HCT116 (cell line): ENCODE measurements around the gene PRKAA2. TPM values are rescaled to one million over a fixed set of nuclear protein-coding genes. Genes with fewer than 3 reads are reported as not detected.

ENCODE experiments used
- ATAC-seq: fragments of 200-7000 bp; cut with Tn5 transposase; 2 replicates; pipeline ENCODE4 v1.9.1; 2020; ENCODE audit warnings: mild to moderate bottlenecking, moderate library complexity
- BruUV-seq: library from RNA; stranded (reverse); fragments of 400-500 nt; replicated peaks from 2 replicates; lab custom pipeline; 2021; lab: Mats Ljungman, UMichigan
- CTCF ChIA-PET: fragments of 300-600 bp; sonication (Branson Sonifier 250); formaldehyde crosslinking; loops from one replicate; lab custom pipeline; 2021; ENCODE audit warnings: antibody characterized with exemption; lab: Charles Lee
- POLR2A ChIA-PET: fragments of 300-600, 350-600 bp; sonication (Branson Sonifier 250); formaldehyde crosslinking; loops from one replicate; lab custom pipeline; 2021; ENCODE audit warnings: antibody characterized with exemption; lab: Charles Lee
- RAD21 ChIA-PET, 2 experiments: fragments of 300-600 bp; sonication (Branson Sonifier 250); formaldehyde crosslinking; loops; one replicate each; lab custom pipeline; 2023; ENCODE audit warnings: low total read pairs in 2 of 2; ENCODE audit not compliant: uncharacterized antibody in 2 of 2, unreplicated experiment in 2 of 2, low non-redundant PET in 1 of 2; lab: Charles Lee
- DNase-seq: peaks from one replicate; pipeline ENCODE4 v3.0.0-alpha.2; 2010; ENCODE audit warnings: low read depth, low spot score
- H2AFZ ChIP-seq: fragments of 200-600 bp; shearing (Covaris generic), sonication (generic); 2 replicates; pipeline ENCODE4 v1.6.1; 2017; ENCODE audit warnings: low read depth, mixed run types, mixed read lengths, antibody characterized with exemption, low read length; ENCODE audit not compliant: poor library complexity, severe bottlenecking
- H3K27ac ChIP-seq: 2 replicates; pipeline ENCODE4 v1.5.1; 2012; ENCODE audit warnings: low read depth, low read length
- H3K27me3 ChIP-seq: fragments of 200-600 bp; sonication (generic); 2 replicates; pipeline ENCODE4 v1.6.1; 2016; ENCODE audit warnings: mixed run types, low read length, mixed read lengths; ENCODE audit not compliant: insufficient read depth
- H3K36me3 ChIP-seq, 2 experiments: fragments of 200-500 bp in 1 of 2; fragments of 200-600 bp in 1 of 2; sonication (Bioruptor generic) in 1 of 2; sonication (generic) in 1 of 2; 2 replicates each; pipeline versions ENCODE4 v1.5.1 to v1.6.1; 2014 to 2016; ENCODE audit warnings: low read length in 2 of 2, inconsistent platforms in 1 of 2, mixed read lengths in 1 of 2, mixed run types in 1 of 2; ENCODE audit not compliant: insufficient read depth in 2 of 2, control insufficient read depth in 1 of 2
- H3K4me1 ChIP-seq, 2 experiments: fragments of 200-600 bp in 1 of 2; sonication (generic) in 1 of 2; 2 replicates each; pipeline versions ENCODE4 v1.5.1 to v1.6.1; 2012 to 2017; ENCODE audit warnings: low read length in 2 of 2, inconsistent platforms in 1 of 2, mild to moderate bottlenecking in 1 of 2, mixed read lengths in 1 of 2, mixed run types in 1 of 2, moderate library complexity in 1 of 2; ENCODE audit not compliant: insufficient read depth in 2 of 2, control insufficient read depth in 1 of 2
- H3K4me2 ChIP-seq: fragments of 200-600 bp; sonication (generic); 2 replicates; pipeline ENCODE4 v1.6.1; 2017; ENCODE audit warnings: mixed run types, low read length, mixed read lengths
- H3K4me3 ChIP-seq, 2 experiments: fragments of 200-600 bp in 1 of 2; sonication (generic) in 1 of 2; replicated peaks in 1 of 2; 2 replicates each; pipeline ENCODE4 v1.5.1; 2011 to 2016; ENCODE audit warnings: low read length in 2 of 2, control low read depth in 1 of 2, low read depth in 1 of 2, mild to moderate bottlenecking in 1 of 2, mixed read lengths in 1 of 2, mixed run types in 1 of 2
- H3K79me2 ChIP-seq: fragments of 200-600 bp; sonication (generic); 2 replicates; pipeline ENCODE4 v1.6.1; 2017; ENCODE audit warnings: mild to moderate bottlenecking, mixed run types, low read length, moderate library complexity, mixed read lengths; ENCODE audit not compliant: insufficient read depth
- H3K9ac ChIP-seq: fragments of 200-600 bp; sonication (generic); 2 replicates; pipeline ENCODE4 v1.6.1; 2016; ENCODE audit warnings: low read length, mixed read lengths
- H3K9me2 ChIP-seq: fragments of 200-600 bp; sonication (generic), shearing (Covaris generic); 2 replicates; pipeline ENCODE4 v1.6.1; 2017; ENCODE audit warnings: mixed run types, mild to moderate bottlenecking, moderate library complexity; ENCODE audit not compliant: insufficient read depth
- H3K9me3 ChIP-seq, 2 experiments: fragments of 200-500 bp in 1 of 2; fragments of 200-600 bp in 1 of 2; sonication (Bioruptor generic) in 1 of 2; sonication (generic) in 1 of 2; 2 replicates each; pipeline ENCODE4 v1.6.1; 2014 to 2017; ENCODE audit warnings: low read length in 2 of 2, mixed read lengths in 2 of 2, inconsistent platforms in 1 of 2, low read depth in 1 of 2, mild to moderate bottlenecking in 1 of 2, mixed run types in 1 of 2, moderate library complexity in 1 of 2; ENCODE audit not compliant: control insufficient read depth in 1 of 2, insufficient read depth in 1 of 2
- H4K20me1 ChIP-seq: fragments of 200-600 bp; sonication (generic), shearing (Covaris generic); 2 replicates; pipeline ENCODE4 v1.6.1; 2017; ENCODE audit warnings: mixed run types, mild to moderate bottlenecking, moderate library complexity; ENCODE audit not compliant: insufficient read depth
- CBX3 ChIP-seq: IDR thresholded peaks from 2 replicates; pipeline ENCODE4 v1.6.1; 2012; ENCODE audit warnings: low read depth
- ELF1 ChIP-seq: IDR thresholded peaks from 2 replicates; pipeline ENCODE4 v1.6.1; 2012; ENCODE audit warnings: low read depth, borderline replicate concordance
- EZH2 ChIP-seq: fragments of 200-600 bp; sonication (generic); IDR thresholded peaks from 2 replicates; pipeline ENCODE4 v1.6.1; 2017; ENCODE audit warnings: antibody characterized with exemption, mixed run types
- JUND ChIP-seq: IDR thresholded peaks from 2 replicates; pipeline ENCODE4 v1.6.1; 2012
- POLR2A ChIP-seq: IDR thresholded peaks from 2 replicates; pipeline ENCODE4 v1.7.0; 2011; ENCODE audit warnings: borderline replicate concordance; ENCODE audit not compliant: insufficient read depth, insufficient read length; ENCODE audit errors: extremely low read depth
- POLR2AphosphoS5 ChIP-seq: IDR thresholded peaks from 2 replicates; pipeline ENCODE4 v1.6.1; 2011; ENCODE audit warnings: mild to moderate bottlenecking, low read depth, low read length, moderate library complexity
- RAD21 ChIP-seq: IDR thresholded peaks from 2 replicates; pipeline ENCODE4 v1.6.1; 2012; ENCODE audit warnings: low read depth, mild to moderate bottlenecking
- REST ChIP-seq: IDR thresholded peaks from 2 replicates; pipeline ENCODE4 v1.6.1; 2012; ENCODE audit warnings: low read depth
- SIN3A ChIP-seq: IDR thresholded peaks from 2 replicates; pipeline ENCODE4 v1.6.1; 2012; ENCODE audit warnings: low read depth
- SP1 ChIP-seq: IDR thresholded peaks from 2 replicates; pipeline ENCODE4 v1.6.1; 2012; ENCODE audit warnings: low read depth
- ZFX ChIP-seq: fragments of 450-650 bp; IDR thresholded peaks from 2 replicates; pipeline ENCODE4 v1.6.1; 2017
- ZNF274 ChIP-seq: fragments of 200-500 bp; sonication (Bioruptor generic); IDR thresholded peaks from 2 replicates; pipeline ENCODE4 v1.6.1; 2014; ENCODE audit warnings: mild to moderate bottlenecking, low read depth, low read length, inconsistent platforms
- intact Hi-C: fragments of 100-400 bp; cut with micrococcal nuclease; formaldehyde crosslinking; loops from 2 replicates; pipeline ENCODE4 v1.10.0; 2022
- total RNA-seq: library from RNA; stranded (reverse); gene quantifications from one replicate; pipeline ENCODE4 v1.2.1, GENCODE V29; 2021; ENCODE audit not compliant: unreplicated experiment
- TF ChIP-seq, protein P1 (sequence below): IDR thresholded peaks from 2 replicates; pipeline ENCODE4 v1.6.1; 2012

PRKAA2 gene
- total RNA-seq, 1 experiment from 2014 or later = 1.6 TPM

- no peak overlapping the region for H3K9ac ChIP-seq
- TF ChIP-seq ZNF274 (no peak), ZFX (no peak), CBX3 (no peak), REST (no peak), POLR2A (no peak), SP1 (no peak)
- H4K20me1 ChIP-seq = no peaks in the 10 kb centered on the region
- H3K9me3 ChIP-seq = no peaks in the 10 kb centered on the region
- no TSS peak for BruUV-seq
- H3K27me3 ChIP-seq = peaks cover 18% of the 10 kb centered on the region; the same call in 1 of the 2 replicates
- POLR2A ChIA-PET = no interaction called here
- intact Hi-C loops = loop anchor here (10.0 kb wide), 1 partner anchor 299 kb away; no protein-coding TSS in a partner anchor
- no peaks in the 10 kb centered on the region for H3K36me3 ChIP-seq
- DNase-seq (no peak), ATAC-seq (no peak)
- H3K27ac ChIP-seq = no peak overlapping the region
- H3K79me2 ChIP-seq = no peaks in the 10 kb centered on the region
- no peak overlapping the region for H3K4me3 ChIP-seq
- no peaks in the 10 kb centered on the region for H3K9me2 ChIP-seq
- no peak overlapping the region for H2AFZ ChIP-seq
- CTCF ChIA-PET = no interaction called here
- no peak overlapping the region for H3K4me2 ChIP-seq
- no peaks in the 10 kb centered on the region for H3K4me1 ChIP-seq
- RAD21 ChIA-PET = no interaction called here
These were observed 58.6 kb downstream of the PRKAA2 start for GRCh38 chr1:56703747-56704146.

DNA sequence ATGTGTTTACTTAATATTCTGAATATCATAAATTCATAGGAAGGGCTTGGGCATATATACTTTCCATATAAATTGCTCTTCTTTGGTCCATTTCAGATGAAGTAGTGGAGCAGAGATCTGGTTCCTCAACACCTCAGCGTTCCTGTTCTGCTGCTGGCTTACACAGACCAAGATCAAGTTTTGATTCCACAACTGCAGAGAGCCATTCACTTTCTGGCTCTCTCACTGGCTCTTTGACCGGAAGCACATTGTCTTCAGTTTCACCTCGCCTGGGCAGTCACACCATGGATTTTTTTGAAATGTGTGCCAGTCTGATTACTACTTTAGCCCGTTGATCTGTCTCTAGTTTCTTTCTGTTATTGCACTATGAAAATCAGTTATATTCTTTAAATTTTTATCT lies 62.3 kb downstream of the PRKAA2 start:
- no TSS peak for BruUV-seq
- H3K4me3 ChIP-seq = no peak overlapping the region
- no peak overlapping the region for H3K27ac ChIP-seq
- no peak overlapping the region for H3K4me2 ChIP-seq
- TF ChIP-seq SIN3A = no peak
- no peak for TF ChIP-seq JUND
- no peak for TF ChIP-seq POLR2A
- TF ChIP-seq RAD21 = no peak
- no peak for TF ChIP-seq ELF1
- TF ChIP-seq POLR2AphosphoS5 = no peak
- TF ChIP-seq, protein P1, sequence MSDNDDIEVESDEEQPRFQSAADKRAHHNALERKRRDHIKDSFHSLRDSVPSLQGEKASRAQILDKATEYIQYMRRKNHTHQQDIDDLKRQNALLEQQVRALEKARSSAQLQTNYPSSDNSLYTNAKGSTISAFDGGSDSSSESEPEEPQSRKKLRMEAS = no peak
- TF ChIP-seq REST = no peak
- TF ChIP-seq EZH2 = no peak
- TF ChIP-seq, all 23 proteins: peak for 0
- Histone ChIP-seq H2AFZ (no peak overlapping the region), H3K27me3 (peaks cover 28% of the 10 kb centered on the region), H3K4me1 (peaks cover 0 to 5% of the 10 kb centered on the region in 2 experiments; a peak in 2 of 4 replicates), H3K9me3 (no peaks in the 10 kb centered on the region), H4K20me1 (no peaks in the 10 kb centered on the region), H3K9me2 (no peaks in the 10 kb centered on the region), H3K36me3 (no peaks in the 10 kb centered on the region), H3K79me2 (no peaks in the 10 kb centered on the region), H3K9ac (no peak overlapping the region)
- RAD21 ChIA-PET = no interaction called here
- ATAC-seq (no peak), DNase-seq (no peak)
- CTCF ChIA-PET = no interaction called here
- POLR2A ChIA-PET = no interaction called here
- intact Hi-C loops = loop anchor here (5.0 to 10.0 kb wide), 2 partner anchors 120 to 303 kb away; no protein-coding TSS in a partner anchor
